H1 (cell line): ENCODE data around the gene CKS1B. TPM values are rescaled to one million over a fixed set of nuclear protein-coding genes. Genes with fewer than 3 reads are reported as not detected.

Experiments
- CTCF ChIA-PET: fragments of 300-600 bp; sonication (Branson Sonifier 250); formaldehyde crosslinking; loops from one replicate; lab custom pipeline; 2021; ENCODE audit not compliant: partially characterized antibody; lab: Charles Lee
- POLR2A ChIA-PET: fragments of 300-600 bp; sonication (Branson Sonifier 250); formaldehyde crosslinking; loops from one replicate; lab custom pipeline; 2021; ENCODE audit warnings: inconsistent platforms; ENCODE audit not compliant: partially characterized antibody; lab: Charles Lee
- DNase-seq, 2 experiments: peaks; one replicate each; pipeline versions ENCODE4 v3.0.0 to v3.0.0-alpha.2; 2010 to 2022; ENCODE audit warnings: low spot score in 2 of 2, low read depth in 1 of 2, mixed read lengths in 1 of 2
- FAIRE-seq: peaks from 2 replicates; lab custom pipeline; 2011; peaks lifted over from hg19 to GRCh38; lab: Jason Lieb, UNC
- H2AFZ ChIP-seq: 2 replicates; pipeline ENCODE4 v1.8.1; 2012; ENCODE audit warnings: low read length, inconsistent platforms
- H2AK5ac ChIP-seq: 2 replicates; pipeline ENCODE4 v1.6.1; 2013; ENCODE audit warnings: low read depth, low read length
- H2BK120ac ChIP-seq: replicated peaks from 2 replicates; pipeline ENCODE3; 2013; ENCODE audit warnings: low read depth, low read length, inconsistent platforms
- H2BK12ac ChIP-seq: 2 replicates; pipeline ENCODE4 v1.6.1; 2013; ENCODE audit warnings: low read depth, low read length
- H2BK15ac ChIP-seq: 2 replicates; pipeline ENCODE4 v1.6.1; 2013; ENCODE audit warnings: low read length
- H2BK20ac ChIP-seq: 2 replicates; pipeline ENCODE4 v1.6.1; 2013; ENCODE audit warnings: low read length
- H2BK5ac ChIP-seq: 2 replicates; pipeline ENCODE4 v1.6.1; 2013; ENCODE audit warnings: low read depth, low read length
- H3K14ac ChIP-seq: 2 replicates; pipeline ENCODE4 v1.6.1; 2013; ENCODE audit warnings: inconsistent platforms; ENCODE audit not compliant: insufficient read length
- H3K18ac ChIP-seq: 2 replicates; pipeline ENCODE4 v1.6.1; 2013; ENCODE audit warnings: low read length; ENCODE audit errors: extremely low read depth
- H3K23ac ChIP-seq: 2 replicates; pipeline ENCODE4 v1.6.1; 2013; ENCODE audit warnings: inconsistent platforms; ENCODE audit not compliant: insufficient read length
- H3K23me2 ChIP-seq: 2 replicates; pipeline ENCODE4 v1.6.1; 2013; ENCODE audit warnings: low read depth, low read length
- H3K27ac ChIP-seq: 2 replicates; pipeline ENCODE4 v1.6.1; 2011; ENCODE audit warnings: low read depth, low read length, inconsistent platforms
- H3K27me3 ChIP-seq, 4 experiments: replicated peaks in 1 of 4; 1 replicate in 1 of 4; 2 replicates in 3 of 4; pipeline versions ENCODE4 v1.6.1 to v1.8.1; 2011 to 2013; ENCODE audit warnings: low read length in 3 of 4, mild to moderate bottlenecking in 3 of 4, inconsistent platforms in 2 of 4, mixed read lengths in 2 of 4, moderate library complexity in 1 of 4; ENCODE audit not compliant: control insufficient read depth in 3 of 4, insufficient read depth in 3 of 4; ENCODE audit errors: extremely low read depth in 1 of 4
- H3K36me3 ChIP-seq, 4 experiments: 2 replicates each; pipeline versions ENCODE4 v1.6.1 to v1.8.1; 2011 to 2013; ENCODE audit warnings: mild to moderate bottlenecking in 4 of 4, low read length in 3 of 4, moderate library complexity in 2 of 4, control low read depth in 1 of 4, inconsistent platforms in 1 of 4; ENCODE audit not compliant: insufficient read depth in 4 of 4, control insufficient read depth in 2 of 4
- H3K4ac ChIP-seq: replicated peaks from 2 replicates; pipeline ENCODE3; 2013; ENCODE audit warnings: low read length, low read depth, mixed read lengths, inconsistent platforms; ENCODE audit not compliant: insufficient read length
- H3K4me1 ChIP-seq, 4 experiments: replicated peaks in 1 of 4; 1 replicate in 1 of 4; 2 replicates in 3 of 4; pipeline versions ENCODE4 v1.6.1 to v1.8.1; 2011 to 2013; ENCODE audit warnings: low read length in 3 of 4, inconsistent platforms in 2 of 4, mixed read lengths in 1 of 4; ENCODE audit not compliant: insufficient read depth in 4 of 4, control insufficient read depth in 3 of 4
- H3K4me2 ChIP-seq, 2 experiments: 2 replicates each; pipeline versions ENCODE4 v1.6.1 to v1.8.1; 2011 to 2013; ENCODE audit warnings: low read depth in 2 of 2, low read length in 2 of 2, control low read depth in 1 of 2, inconsistent platforms in 1 of 2, mild to moderate bottlenecking in 1 of 2; ENCODE audit not compliant: insufficient read depth in 1 of 2
- H3K4me3 ChIP-seq, 4 experiments: fragments of 200-600, 300-600 bp in 1 of 4; sonication (generic), shearing (Covaris generic), sonication (Bioruptor Twin) in 1 of 4; 2 replicates each; pipeline versions ENCODE4 v1.5.1 to v1.8.1; 2011 to 2016; ENCODE audit warnings: low read length in 4 of 4, low read depth in 3 of 4, control low read depth in 2 of 4, inconsistent platforms in 2 of 4, mild to moderate bottlenecking in 2 of 4, mixed read lengths in 1 of 4, moderate library complexity in 1 of 4; ENCODE audit not compliant: insufficient read depth in 2 of 4; ENCODE audit errors: extremely low read depth in 1 of 4
- H3K56ac ChIP-seq: replicated peaks from 2 replicates; pipeline ENCODE3; 2013; ENCODE audit warnings: low read depth, mild to moderate bottlenecking, mixed read lengths, low read length, inconsistent platforms; ENCODE audit not compliant: insufficient read length
- H3K79me1 ChIP-seq: 2 replicates; pipeline ENCODE4 v1.6.1; 2013; ENCODE audit warnings: low read depth, low read length, control low read depth
- H3K79me2 ChIP-seq, 2 experiments: 2 replicates each; pipeline versions ENCODE4 v1.6.1 to v1.8.1; 2012 to 2013; ENCODE audit warnings: low read length in 2 of 2, mild to moderate bottlenecking in 2 of 2, inconsistent platforms in 1 of 2; ENCODE audit not compliant: insufficient read depth in 2 of 2, control insufficient read depth in 1 of 2
- H3K9ac ChIP-seq, 4 experiments: replicated peaks in 1 of 4; 1 replicate in 1 of 4; 2 replicates in 3 of 4; pipeline versions ENCODE4 v1.6.1 to v1.8.1; 2011 to 2013; ENCODE audit warnings: low read depth in 3 of 4, low read length in 3 of 4, control low read depth in 2 of 4, mild to moderate bottlenecking in 2 of 4, moderate library complexity in 2 of 4, inconsistent platforms in 1 of 4; ENCODE audit errors: extremely low read depth in 1 of 4
- H3K9me3 ChIP-seq, 2 experiments: 2 replicates each; pipeline versions ENCODE4 v1.6.1 to v1.8.1; 2012 to 2013; ENCODE audit warnings: mild to moderate bottlenecking in 2 of 2, moderate library complexity in 2 of 2, control low read depth in 1 of 2, inconsistent platforms in 1 of 2, low read depth in 1 of 2, low read length in 1 of 2, mixed read lengths in 1 of 2; ENCODE audit not compliant: insufficient read depth in 2 of 2
- H4K20me1 ChIP-seq, 2 experiments: replicated peaks in 1 of 2; 2 replicates each; pipeline versions ENCODE3 to v1.8.1; 2011 to 2013; ENCODE audit warnings: inconsistent platforms in 2 of 2, low read length in 2 of 2, mild to moderate bottlenecking in 1 of 2; ENCODE audit not compliant: insufficient read depth in 2 of 2, control insufficient read depth in 1 of 2
- H4K5ac ChIP-seq: 2 replicates; pipeline ENCODE4 v1.6.1; 2013; ENCODE audit warnings: low read length, low read depth, mixed read lengths, inconsistent platforms; ENCODE audit not compliant: insufficient read length
- H4K8ac ChIP-seq: 2 replicates; pipeline ENCODE4 v1.8.0; 2013; ENCODE audit warnings: mild to moderate bottlenecking, moderate library complexity, low read length, inconsistent platforms; ENCODE audit not compliant: insufficient read depth; ENCODE audit errors: extremely low read depth
- H4K91ac ChIP-seq: replicated peaks from 2 replicates; pipeline ENCODE3; 2013; ENCODE audit warnings: low read length, mixed read lengths, inconsistent platforms; ENCODE audit not compliant: insufficient read length
- BRCA1 ChIP-seq: IDR thresholded peaks from 2 replicates; pipeline ENCODE4 v1.6.1; 2012; ENCODE audit warnings: low read depth, low read length, improper control_type of control experiment
- FOSL1 ChIP-seq: IDR thresholded peaks from 2 replicates; pipeline ENCODE4 v1.6.1; 2011; ENCODE audit warnings: mild to moderate bottlenecking, low read depth, low read length, moderate library complexity; ENCODE audit not compliant: insufficient read depth
- POU5F1 ChIP-seq: IDR thresholded peaks from 2 replicates; pipeline ENCODE4 v1.6.1; 2011; ENCODE audit warnings: low read depth, mild to moderate bottlenecking, low read length, moderate library complexity
- WGBS, 2 experiments: shearing (Covaris generic) in 1 of 2; methylation state at CpG; one replicate each; pipeline versions ENCODE4 v1.1.6 to v1.1.7; 2013 to 2015; ENCODE audit warnings: low lambda C conversion rate in 2 of 2, mixed read lengths in 2 of 2, inconsistent platforms in 1 of 2, low coverage in 1 of 2, missing lambda C conversion rate in 1 of 2; ENCODE audit not compliant: insufficient replicate concordance in 2 of 2, insufficient coverage in 1 of 2, insufficient read length in 1 of 2; ENCODE audit errors: extremely low coverage in 1 of 2, missing lambda C conversion rate in 1 of 2; 5-methylcytosine and 5-hydroxymethylcytosine counted together
- polyA plus RNA-seq, 7 experiments: library from polyadenylated mRNA; depleted of rRNA in 3 of 7; stranded (reverse) in 5 of 7; unstranded in 2 of 7; fragments of >200 nt in 5 of 7; fragments of 200-250 nt in 2 of 7; gene quantifications; 1 replicate in 5 of 7; 2 replicates in 1 of 7; 4 replicates in 1 of 7; pipeline versions ENCODE4 v1.2.1 to v1.2.3, GENCODE V29; 2011 to 2013; ENCODE audit warnings: missing spikeins in 2 of 7, mixed read lengths in 2 of 7
- total RNA-seq: library from RNA; stranded (reverse); fragmentation: NEBNext Ultra II Directional; extraction: Animal tissue kit (Norgen Biotek cat#: 25700); gene quantifications from 2 replicates; pipeline ENCODE4 v1.2.1, GENCODE V29; 2021
- TF ChIP-seq, protein P1 (sequence below): IDR thresholded peaks from 2 replicates; pipeline ENCODE4 v1.6.1; 2011; ENCODE audit warnings: low read depth, mild to moderate bottlenecking, low read length; ENCODE audit not compliant: insufficient read depth

CKS1B gene
- total and polyA plus RNA-seq, 2 of the 8 experiments (the other 6 are each of a cell fraction or from before 2014, with no cell fraction given): 294 to 1,025 TPM

DNA sequence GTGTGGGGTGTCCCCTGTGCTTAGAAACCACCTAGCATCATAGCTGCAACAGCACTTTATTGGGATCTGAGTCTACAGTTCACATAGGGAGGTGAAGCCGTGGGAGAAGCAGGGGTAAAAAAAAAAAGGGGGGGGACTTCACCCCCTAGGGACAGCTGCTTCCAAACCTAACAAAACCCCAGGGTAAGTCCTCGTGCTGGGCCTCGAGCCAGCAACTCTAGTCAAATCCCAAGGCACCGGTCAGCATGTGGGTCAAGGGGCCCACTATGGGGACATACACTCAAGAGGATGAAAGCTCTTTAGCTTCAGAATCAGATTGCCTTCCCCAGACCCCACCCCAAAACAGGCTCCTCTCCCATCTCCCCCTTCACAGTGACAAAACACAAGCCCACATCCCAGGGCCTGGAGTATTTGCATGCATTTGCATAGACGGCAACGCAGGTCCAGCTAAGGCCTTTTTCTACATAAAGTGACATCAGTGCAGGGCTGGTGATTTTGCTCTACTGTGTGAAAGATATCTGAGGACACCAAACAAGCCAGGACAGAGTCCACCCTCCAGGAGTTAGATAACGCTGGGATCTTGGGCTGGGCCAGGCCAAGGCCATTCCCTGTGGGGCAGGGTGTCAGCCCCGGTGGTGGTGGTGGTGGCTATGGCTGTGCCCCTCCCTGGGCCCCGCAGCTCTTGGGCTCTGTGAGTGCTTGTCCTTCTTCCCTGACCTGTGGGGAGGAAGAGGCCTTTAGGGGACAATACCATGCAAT, 29.9 kb upstream of the CKS1B start:
- WGBS, 2 experiments: 79% methylated on average over 9 of the region's 9 CpGs; no CpG with 5 or more reads in 1 of the 2 experiments
- Histone ChIP-seq H3K36me3 (no peaks in the 10 kb centered on the region; a peak in 1 of 8 replicates), H3K23ac (no peak overlapping the region), H3K23me2 (no peaks in the 10 kb centered on the region), H2BK120ac (no peak overlapping the region), H4K5ac (no peak overlapping the region), H3K79me1 (no peaks in the 10 kb centered on the region), H3K79me2 (no peaks in the 10 kb centered on the region), H2BK12ac (no peak overlapping the region), H2BK20ac (no peak overlapping the region), H2AFZ (no peak overlapping the region), H2AK5ac (no peak overlapping the region), H4K20me1 (peaks cover 0 to 2% of the 10 kb centered on the region in 2 experiments), H4K91ac (no peak overlapping the region), H3K4me1 (peaks cover 2 to 5% (median 5%) of the 10 kb centered on the region in 4 experiments; a peak in 6 of 7 replicates), H3K27ac (no peak overlapping the region), H3K18ac (no peak overlapping the region), H4K8ac (no peak overlapping the region), H3K14ac (no peak overlapping the region), H3K9ac (no peak overlapping the region), H2BK15ac (no peak overlapping the region), H3K56ac (no peak overlapping the region), H3K4ac (no peak overlapping the region), H3K4me3 (no peak overlapping the region), H3K27me3 (no peaks in the 10 kb centered on the region), H3K9me3 (no peaks in the 10 kb centered on the region), H3K4me2 (no peak overlapping the region), H2BK5ac (no peak overlapping the region)
- ChIA-PET CTCF (interaction anchor here (1.0 to 1.9 kb wide), 27 partner anchors 12 to 398 kb away, joined by 3 to 6 read pairs (median 4); partner anchors contain the start of gene ADAM15), POLR2A (interaction anchor here (0.6 to 6.0 kb wide), 10 partner anchors 8 to 36 kb away, joined by 3 to 22 read pairs (median 4); partner anchors contain the start of genes PMVK and PYGO2)
- TF ChIP-seq, protein P1, sequence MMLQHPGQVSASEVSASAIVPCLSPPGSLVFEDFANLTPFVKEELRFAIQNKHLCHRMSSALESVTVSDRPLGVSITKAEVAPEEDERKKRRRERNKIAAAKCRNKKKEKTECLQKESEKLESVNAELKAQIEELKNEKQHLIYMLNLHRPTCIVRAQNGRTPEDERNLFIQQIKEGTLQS: no peak
- TF ChIP-seq POU5F1 (no peak), FOSL1 (no peak), BRCA1 (no peak)
- no peak for DNase-seq
- FAIRE-seq: no peak
